GM10847 (cell line): ENCODE data around the gene SMC4.

ENCODE experiments used
- POLR2A ChIP-seq: IDR thresholded peaks from 2 replicates; pipeline ENCODE4 v1.6.1; 2011; ENCODE audit not compliant: insufficient read length; ENCODE audit errors: extremely low read depth

SMC4 gene

GRCh38 chr3:160475884-160476283, 76.4 kb downstream of the SMC4 start:
- no peak for TF ChIP-seq POLR2A

GRCh38 chr3:160477750-160478149, 78.3 kb downstream of the SMC4 start:
- TF ChIP-seq POLR2A: no peak

- no peak for TF ChIP-seq POLR2A
Measured at GRCh38 chr3:160478338-160478737, 78.9 kb downstream of the SMC4 start.

- TF ChIP-seq POLR2A: no peak
Measured at GRCh38 chr3:160479376-160479775, 79.9 kb downstream of the SMC4 start.

GRCh38 chr3:160480931-160481330, 81.5 kb downstream of the SMC4 start:
- no peak for TF ChIP-seq POLR2A

- no peak for TF ChIP-seq POLR2A
Measured at GRCh38 chr3:160481856-160482255, 82.4 kb downstream of the SMC4 start.

- no peak for TF ChIP-seq POLR2A
Measured at GRCh38 chr3:160482796-160483195, 83.3 kb downstream of the SMC4 start.
